Measurements from ENCODE around the gene UBE2M.
A peak's percentile ranks its signal among the peaks of the same experiment; 100 is the strongest.

The UBE2M gene

DNA sequence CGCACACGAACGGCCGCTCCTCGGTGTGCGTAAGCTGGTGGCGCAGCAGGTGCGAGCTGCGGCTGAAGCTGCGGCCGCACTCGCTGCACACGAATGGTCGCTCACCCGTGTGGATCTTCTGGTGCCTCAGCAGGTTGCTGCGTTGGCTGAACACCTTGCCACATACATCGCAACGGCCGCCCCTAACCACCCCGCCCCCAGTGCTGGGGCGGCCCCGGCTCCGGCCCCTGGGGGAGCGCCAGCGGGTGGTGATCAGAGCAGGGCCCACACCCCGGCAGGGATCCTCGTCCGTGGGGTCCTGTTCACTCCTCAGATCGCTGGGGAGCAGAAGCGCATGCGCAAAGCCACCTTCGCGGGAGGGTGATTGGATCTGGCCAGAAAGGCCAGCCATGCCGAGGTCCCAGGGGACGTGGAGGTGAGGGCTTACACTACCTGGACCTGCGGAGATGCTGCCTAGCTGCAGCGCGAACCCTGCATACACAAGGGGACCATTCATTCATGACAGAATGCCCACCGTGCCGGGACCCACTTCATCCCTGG, 4.7 kb upstream of the UBE2M start:
- H3K4me1 Mint-ChIP-seq (ENCODE audit: low read depth): peaks cover 50% of the 10 kb centered on the region
- intact Hi-C loops (cut with micrococcal nuclease): no loop called here
- H3K9me3 Mint-ChIP-seq: no peaks in the 10 kb centered on the region
- peaks cover 52% of the 10 kb centered on the region for H3K27me3 Mint-ChIP-seq
- H3K27ac Mint-ChIP-seq: peak overlapping the region; percentile 44
- H3K36me3 Mint-ChIP-seq (ENCODE audit: low read depth): peaks cover 52% of the 10 kb centered on the region
- peak overlapping the region; percentile 60 for H3K4me3 Mint-ChIP-seq

DNA sequence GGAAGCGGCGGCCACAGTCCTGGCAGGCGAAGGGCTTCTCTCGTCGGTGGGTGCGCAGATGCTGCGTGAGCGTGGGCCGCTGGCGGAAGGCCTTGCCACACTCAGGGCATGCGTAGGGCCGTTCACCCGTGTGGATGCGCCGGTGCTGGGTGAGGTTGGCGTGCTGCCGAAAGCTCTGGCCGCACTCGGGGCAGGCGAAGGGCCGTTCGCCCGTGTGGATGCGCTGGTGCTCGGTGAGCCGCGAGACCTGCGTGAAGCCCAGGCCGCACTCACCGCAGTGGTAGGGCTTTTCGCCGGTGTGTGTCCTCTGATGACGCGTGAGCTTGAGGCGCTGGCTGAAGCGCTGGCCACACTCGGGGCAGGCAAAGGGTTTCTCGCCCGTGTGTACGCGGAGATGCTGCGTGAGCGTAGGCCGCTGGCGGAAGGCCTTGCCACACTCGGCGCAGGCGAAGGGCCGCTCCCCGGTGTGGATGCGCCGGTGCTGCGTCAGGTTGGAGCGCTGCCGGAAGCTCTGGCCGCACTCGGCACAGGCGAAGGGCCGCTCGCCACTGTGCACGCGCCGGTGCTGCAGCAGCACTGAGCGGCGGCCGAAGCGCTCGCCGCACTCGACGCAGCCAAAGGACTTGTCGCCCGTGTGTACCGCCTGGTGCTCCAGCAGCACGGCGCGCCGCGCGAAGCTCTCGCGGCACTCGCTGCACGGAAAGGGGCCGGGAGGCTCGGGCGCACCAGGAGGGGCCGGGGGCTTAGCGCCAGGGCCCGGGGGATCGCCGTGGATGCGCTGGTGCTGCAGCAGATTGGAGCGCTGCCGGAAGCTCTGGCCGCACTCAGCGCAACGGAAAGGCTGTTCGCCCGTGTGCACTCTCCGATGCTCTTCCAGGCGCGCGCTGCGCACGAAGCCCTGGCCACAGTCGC, 4.0 kb upstream of the UBE2M start:
- H3K4me1 Mint-ChIP-seq (ENCODE audit: low read depth): peaks cover 57% of the 10 kb centered on the region
- intact Hi-C loops (cut with micrococcal nuclease): no loop called here
- H3K27ac Mint-ChIP-seq: peak overlapping the region; percentile 13
- peaks cover 52% of the 10 kb centered on the region for H3K36me3 Mint-ChIP-seq (ENCODE audit: low read depth)
- no peaks in the 10 kb centered on the region for H3K9me3 Mint-ChIP-seq
- H3K4me3 Mint-ChIP-seq: peak overlapping the region; percentile 60
- peaks cover 52% of the 10 kb centered on the region for H3K27me3 Mint-ChIP-seq

DNA sequence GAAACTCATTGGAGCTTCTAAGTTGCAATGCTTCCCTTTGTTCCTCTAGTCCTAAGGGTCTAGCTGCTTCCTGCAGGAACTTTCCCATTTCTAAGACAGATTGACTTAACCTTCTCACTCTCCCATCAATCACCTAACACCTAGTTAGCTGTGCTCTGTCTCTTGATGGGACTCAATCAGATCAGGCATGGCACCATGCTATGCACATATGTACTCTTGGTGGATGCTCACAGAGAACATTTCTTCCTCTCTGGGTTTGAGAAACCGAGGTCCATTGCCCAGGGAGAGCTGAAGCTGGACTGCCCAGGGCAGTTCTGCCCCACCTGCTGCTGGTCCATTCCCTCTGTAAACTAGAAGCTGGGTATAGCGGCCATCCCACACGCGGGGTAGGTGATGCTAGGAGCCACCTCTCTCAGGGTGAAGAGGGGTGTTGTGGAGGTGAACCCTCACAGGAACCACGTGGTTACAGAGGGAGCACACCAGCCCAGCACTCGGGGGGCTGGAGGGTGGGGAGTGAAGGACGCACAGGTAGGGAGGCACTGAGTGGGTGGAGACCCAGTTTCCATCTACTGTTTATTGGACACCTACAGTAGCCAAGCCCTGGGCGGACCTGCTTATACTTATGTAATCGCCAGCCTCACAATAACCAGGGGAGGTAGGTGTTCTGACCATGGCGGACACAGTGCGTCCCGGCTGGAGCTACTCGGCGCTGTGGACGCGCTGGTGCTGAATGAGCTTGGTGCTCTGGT, 3.1 kb upstream of the UBE2M start:
- Mint-ChIP-seq H3K9me3 (no peaks in the 10 kb centered on the region), H3K4me1 (ENCODE audit: low read depth) (peaks cover 66% of the 10 kb centered on the region), H3K27me3 (peaks cover 52% of the 10 kb centered on the region), H3K27ac (no peak overlapping the region), H3K4me3 (peak overlapping the region; percentile 23), H3K36me3 (ENCODE audit: low read depth) (peaks cover 52% of the 10 kb centered on the region)
- intact Hi-C loops (cut with micrococcal nuclease): no loop called here

DNA sequence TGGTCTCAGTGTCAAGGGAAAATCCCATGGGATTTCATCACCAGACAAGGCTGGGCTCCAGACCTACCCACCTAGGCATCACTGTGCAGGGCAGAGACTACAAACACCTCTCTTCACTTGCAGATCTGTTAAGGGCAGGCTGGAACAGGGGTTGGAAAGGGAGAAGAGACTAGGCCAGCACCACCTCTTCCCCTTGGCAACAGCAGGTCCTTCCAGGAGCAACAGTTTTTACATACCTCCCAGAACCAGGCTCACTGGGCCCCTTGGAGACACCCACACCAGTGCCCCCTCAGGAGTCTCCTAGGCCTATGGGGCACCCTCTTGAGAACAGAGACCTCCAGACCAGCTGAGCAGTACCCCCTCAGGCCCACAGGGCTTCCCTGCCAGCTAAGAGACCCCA, 2.5 kb upstream of the UBE2M start:
- Mint-ChIP-seq H3K36me3 (ENCODE audit: low read depth) (peaks cover 52% of the 10 kb centered on the region), H3K27me3 (peaks cover 52% of the 10 kb centered on the region), H3K9me3 (no peaks in the 10 kb centered on the region), H3K4me3 (no peak overlapping the region), H3K27ac (no peak overlapping the region), H3K4me1 (ENCODE audit: low read depth) (peaks cover 72% of the 10 kb centered on the region)
- intact Hi-C loops (cut with micrococcal nuclease): no loop called here

DNA sequence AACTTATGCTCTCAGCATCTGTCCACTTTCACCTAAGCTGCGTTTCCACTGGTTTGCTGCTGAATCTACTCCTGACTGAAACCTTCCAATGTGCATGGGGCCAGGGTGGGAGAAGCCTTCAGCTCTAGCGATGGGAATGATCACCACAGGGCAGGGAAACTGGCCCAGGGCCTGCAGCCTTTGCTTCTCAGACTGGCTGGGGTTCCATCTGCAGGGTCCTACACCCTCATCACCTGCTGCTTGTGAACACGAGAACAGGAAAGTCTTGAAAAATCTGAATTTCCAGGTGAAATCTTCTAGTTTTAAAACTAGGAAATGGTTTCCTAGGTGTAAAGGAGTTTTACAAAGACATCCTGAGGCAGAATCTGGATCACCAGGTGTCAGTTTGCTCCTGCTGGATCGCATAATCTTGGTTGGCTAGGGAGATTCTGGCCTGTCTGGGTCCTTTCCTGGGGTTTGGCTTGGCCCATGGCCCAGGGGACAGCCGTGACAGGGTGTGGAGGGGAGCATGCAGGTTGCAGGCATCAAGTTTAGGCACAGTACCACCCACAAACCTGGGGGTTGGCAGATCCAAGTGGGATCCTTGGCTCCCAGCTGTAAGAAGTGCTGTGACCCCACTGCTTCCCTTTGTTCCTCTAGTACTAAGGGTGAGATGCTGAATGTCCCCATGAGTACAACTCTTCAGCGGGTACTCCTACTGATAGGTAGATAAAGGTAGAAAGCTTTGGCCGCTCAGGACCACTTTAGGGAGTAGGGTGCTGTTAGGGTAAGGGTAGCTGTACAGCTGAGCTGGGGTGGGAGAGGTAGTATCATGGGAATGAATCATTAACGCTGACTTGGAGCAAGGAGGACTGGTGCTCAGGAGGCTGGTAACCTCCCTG, 1.8 kb upstream of the UBE2M start:
- Mint-ChIP-seq H3K9me3 (no peaks in the 10 kb centered on the region), H3K27me3 (peaks cover 49% of the 10 kb centered on the region), H3K4me1 (ENCODE audit: low read depth) (peaks cover 79% of the 10 kb centered on the region), H3K36me3 (ENCODE audit: low read depth) (peaks cover 52% of the 10 kb centered on the region), H3K27ac (peak overlapping the region; percentile 99), H3K4me3 (peak overlapping the region; percentile 94)
- intact Hi-C loops (cut with micrococcal nuclease): no loop called here

DNA sequence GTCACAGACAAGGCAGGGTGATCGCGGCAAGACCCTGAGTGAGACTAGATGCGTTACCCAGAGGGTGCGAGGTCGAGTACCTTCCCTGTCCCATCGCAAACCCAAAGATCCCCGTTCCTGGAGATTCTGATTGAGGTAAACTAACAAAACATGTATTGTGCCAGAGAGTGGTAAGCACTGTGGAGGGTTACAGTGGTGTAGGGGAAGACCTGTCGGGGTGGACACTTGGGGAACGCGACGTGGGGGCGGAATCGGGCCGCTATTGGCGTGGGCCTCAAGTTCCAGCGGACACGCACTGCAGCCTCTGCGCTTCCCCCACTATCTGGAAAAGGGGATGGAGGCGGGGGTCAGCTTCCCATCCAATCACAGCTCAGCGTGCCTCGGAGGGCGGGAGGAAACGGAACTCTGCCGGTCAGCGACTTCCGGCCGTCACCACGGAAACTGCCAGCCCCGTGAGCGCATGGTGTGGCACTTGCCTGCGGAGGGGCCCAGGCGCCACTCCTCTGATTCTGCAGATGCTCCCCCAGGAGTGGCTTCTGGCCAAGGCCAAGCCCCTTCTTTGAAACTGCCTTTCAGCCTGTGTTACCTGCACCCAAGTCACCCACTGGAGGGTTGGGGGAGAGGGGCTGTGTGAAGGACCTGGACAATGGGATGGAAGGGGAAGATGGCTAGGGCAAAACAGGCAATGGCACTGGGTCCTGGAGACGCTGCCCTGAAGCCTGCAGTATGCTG, 1.0 kb upstream of the UBE2M start:
- Mint-ChIP-seq H3K27me3 (peaks cover 43% of the 10 kb centered on the region), H3K27ac (peak overlapping the region; percentile 99), H3K9me3 (no peaks in the 10 kb centered on the region), H3K4me1 (ENCODE audit: low read depth) (peaks cover 84% of the 10 kb centered on the region), H3K4me3 (peak overlapping the region; percentile 94), H3K36me3 (ENCODE audit: low read depth) (peaks cover 52% of the 10 kb centered on the region)
- intact Hi-C loops (cut with micrococcal nuclease): loop anchor here (1.0 to 2.0 kb wide), 2 partner anchors 14 to 15 kb away; partner anchors contain the start of genes MZF1 and TRIM28

DNA sequence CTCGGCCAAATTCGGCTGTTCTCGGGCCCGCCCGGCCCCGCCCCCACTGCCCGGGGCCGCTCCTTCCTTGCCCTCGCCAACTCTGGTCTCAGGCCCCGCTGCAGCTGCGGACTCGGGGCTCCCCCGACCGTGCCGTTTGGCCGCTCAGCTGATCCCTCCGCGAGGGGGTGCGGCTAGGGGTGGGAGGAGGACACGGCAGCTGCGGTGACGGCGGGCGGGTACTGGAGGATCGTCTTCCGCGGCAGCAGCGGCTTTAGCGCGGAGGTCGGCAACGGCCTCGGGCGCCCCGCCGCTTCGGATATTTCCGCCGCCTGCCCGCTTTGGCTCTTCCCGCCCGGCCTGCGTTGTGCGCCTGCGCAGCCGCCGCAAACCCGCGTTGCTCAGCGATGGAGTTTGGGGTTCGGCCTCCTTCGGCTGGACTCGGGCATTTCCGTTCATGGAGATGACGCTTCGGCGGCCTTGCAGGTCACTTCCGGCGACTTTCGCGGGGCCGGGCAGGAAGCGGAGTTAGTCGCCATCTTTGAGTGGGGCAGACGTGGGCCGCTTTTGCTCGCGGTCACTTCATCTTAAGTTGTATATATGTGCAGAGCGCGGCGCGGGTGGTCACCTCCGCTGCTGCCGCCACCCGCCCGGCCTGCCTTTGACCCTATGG, 338 bp upstream of the UBE2M start:
- Mint-ChIP-seq H3K27ac (peak overlapping the region; percentile 99), H3K9me3 (no peaks in the 10 kb centered on the region), H3K4me1 (ENCODE audit: low read depth) (peaks cover 86% of the 10 kb centered on the region), H3K27me3 (peaks cover 36% of the 10 kb centered on the region), H3K36me3 (ENCODE audit: low read depth) (peaks cover 57% of the 10 kb centered on the region), H3K4me3 (peak overlapping the region; percentile 94)
- intact Hi-C loops (cut with micrococcal nuclease): loop anchor here (1.0 to 2.0 kb wide), 3 partner anchors 14 to 38 kb away; partner anchors contain the start of genes MZF1 and TRIM28

DNA sequence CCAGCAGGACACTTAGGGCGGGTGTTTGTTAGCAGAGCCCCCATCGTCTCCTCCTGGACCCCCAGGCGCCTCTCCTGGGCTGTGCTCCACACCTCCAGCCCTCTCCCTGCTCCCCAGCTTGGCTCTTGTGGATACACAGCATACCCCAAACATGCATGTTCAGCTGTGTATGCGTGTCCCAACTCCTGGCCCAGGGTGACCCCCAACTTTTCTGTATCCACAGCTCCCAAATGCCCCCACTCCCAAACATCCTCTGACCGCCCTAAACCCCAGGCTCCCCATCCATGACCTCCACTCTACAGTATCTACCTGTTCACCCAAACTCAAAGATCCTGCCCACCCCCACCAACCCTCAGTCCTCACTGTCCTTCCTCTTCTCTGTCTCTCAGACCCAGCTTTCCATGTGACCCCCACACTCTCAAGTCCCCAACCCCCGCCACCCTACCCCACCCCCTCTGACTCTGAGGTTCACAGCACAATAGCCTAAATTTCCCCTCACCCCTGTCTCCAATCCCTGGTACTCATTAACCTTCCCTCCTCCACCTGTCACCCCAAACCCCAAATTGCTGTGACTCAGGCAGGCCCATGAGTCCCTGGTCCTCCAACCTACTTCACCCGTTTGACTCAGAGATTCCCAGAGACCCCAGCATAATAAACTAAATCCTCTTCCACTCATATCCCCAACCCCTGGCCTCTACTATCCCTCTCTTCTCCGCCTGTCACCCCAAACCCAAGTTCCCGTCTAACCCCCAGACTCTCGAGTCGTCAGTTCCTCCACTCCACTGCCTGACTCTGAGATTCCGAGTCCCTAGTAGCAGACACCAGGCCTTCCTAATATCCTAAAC, 968 bp downstream of the UBE2M start:
- Mint-ChIP-seq H3K27me3 (peaks cover 23% of the 10 kb centered on the region), H3K36me3 (ENCODE audit: low read depth) (peaks cover 70% of the 10 kb centered on the region), H3K27ac (peak overlapping the region; percentile 99), H3K4me3 (peak overlapping the region; percentile 94), H3K4me1 (ENCODE audit: low read depth) (peaks cover 84% of the 10 kb centered on the region), H3K9me3 (no peaks in the 10 kb centered on the region)
- intact Hi-C loops (cut with micrococcal nuclease): loop anchor here (1.0 to 2.0 kb wide), 2 partner anchors 13 to 37 kb away; partner anchors contain the start of gene TRIM28

DNA sequence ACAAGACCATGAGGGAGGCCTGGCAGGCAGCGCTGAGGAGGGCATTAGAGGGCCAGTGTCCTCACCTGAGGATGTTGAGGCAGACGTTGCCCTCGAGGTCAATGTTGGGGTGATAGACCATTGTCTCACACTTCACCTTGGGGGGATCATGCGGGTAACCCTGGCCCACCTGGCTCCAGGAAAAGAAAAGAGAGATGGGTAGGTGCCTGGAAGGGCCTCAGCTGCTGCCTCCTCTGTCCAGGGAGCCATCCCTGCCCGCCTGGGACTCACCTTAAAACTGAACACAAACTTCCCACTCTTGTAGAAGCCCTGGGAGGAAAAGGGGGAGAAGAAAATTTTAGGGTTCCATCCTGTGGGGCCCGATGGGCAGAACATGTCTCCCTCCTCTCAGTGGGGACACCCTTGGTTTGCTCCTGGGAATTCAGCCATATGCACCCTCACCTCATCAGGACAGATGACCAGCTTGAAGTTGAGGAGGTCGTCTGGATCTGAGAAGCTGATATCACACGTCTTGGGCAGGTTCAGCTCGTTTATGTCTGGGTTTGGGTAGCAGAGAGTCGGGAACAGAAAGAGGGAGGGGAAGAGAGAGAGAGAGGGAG, 1.7 kb downstream of the UBE2M start:
- peak overlapping the region; percentile 99 for H3K27ac Mint-ChIP-seq
- peaks cover 83% of the 10 kb centered on the region for H3K4me1 Mint-ChIP-seq (ENCODE audit: low read depth)
- H3K4me3 Mint-ChIP-seq: peak overlapping the region; percentile 94
- peaks cover 78% of the 10 kb centered on the region for H3K36me3 Mint-ChIP-seq (ENCODE audit: low read depth)
- peaks cover 16% of the 10 kb centered on the region for H3K27me3 Mint-ChIP-seq
- intact Hi-C loops (cut with micrococcal nuclease): no loop called here
- no peaks in the 10 kb centered on the region for H3K9me3 Mint-ChIP-seq

DNA sequence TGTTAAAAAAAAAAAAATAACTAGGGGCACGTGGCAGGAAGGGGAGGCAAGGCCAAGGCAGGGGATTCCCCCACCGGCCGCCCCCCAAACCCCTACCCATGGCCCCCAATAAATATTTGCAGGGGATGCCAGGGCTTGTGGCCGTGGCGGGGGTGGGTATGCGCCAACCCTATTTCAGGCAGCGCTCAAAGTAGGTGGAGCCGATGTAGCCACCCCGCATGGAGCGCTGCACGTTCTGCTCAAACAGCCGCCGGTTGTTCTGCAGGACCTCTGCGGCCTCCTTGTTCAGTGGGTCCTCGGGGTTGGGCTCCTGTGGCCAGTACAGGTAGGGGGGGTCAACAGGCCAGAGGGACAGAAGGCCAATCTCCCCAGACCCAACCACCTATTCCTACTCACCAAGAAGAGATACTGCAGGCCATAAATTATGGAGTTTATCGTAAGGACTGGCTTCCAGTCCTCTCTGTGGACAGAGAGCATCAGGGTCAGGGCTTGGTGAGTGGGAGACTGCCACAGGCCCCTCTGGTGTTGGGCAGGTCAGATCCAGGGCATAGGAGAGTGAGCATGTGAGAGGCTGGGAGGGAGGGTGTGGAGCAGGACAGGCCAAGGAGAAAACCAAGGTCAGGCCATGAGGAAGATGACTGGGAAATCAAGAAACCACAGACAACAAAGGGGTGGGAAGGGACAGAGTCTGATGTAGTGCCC, 2.3 kb downstream of the UBE2M start:
- Mint-ChIP-seq H3K27me3 (peaks cover 9% of the 10 kb centered on the region), H3K4me1 (ENCODE audit: low read depth) (peaks cover 81% of the 10 kb centered on the region), H3K36me3 (ENCODE audit: low read depth) (peaks cover 84% of the 10 kb centered on the region), H3K4me3 (peak overlapping the region; percentile 94), H3K9me3 (no peaks in the 10 kb centered on the region), H3K27ac (peak overlapping the region; percentile 99)
- intact Hi-C loops (cut with micrococcal nuclease): loop anchor here (1.0 kb wide), 1 partner anchor 17 kb away; the partner anchor contains the start of gene MZF1

DNA sequence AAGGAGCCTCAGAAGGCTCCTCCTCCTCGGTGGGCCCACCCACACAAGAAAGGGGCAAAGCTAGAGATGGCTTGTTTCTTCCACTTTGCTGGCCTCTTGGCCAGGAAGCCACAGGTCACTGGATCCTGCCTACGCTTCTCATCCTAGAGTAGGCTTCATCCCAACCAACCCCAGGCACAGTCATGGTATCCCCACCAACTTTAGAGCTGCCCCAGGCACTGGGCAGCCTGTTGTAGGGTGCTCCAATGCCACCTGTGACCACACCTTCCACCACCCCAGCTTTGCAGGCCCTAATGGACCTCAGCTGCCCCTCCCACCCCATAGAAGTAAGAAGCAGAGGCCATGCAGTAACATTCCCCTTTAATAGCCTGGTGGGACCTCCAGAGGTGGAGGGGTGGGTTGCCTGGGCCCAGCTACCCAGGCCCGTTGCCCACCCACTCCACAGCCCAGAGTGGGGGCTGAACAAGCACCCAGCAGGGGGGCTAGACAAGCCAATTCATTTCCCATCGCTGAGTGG, 3.0 kb downstream of the UBE2M start:
- Mint-ChIP-seq H3K9me3 (no peaks in the 10 kb centered on the region), H3K27ac (peak overlapping the region; percentile 99), H3K4me1 (ENCODE audit: low read depth) (peaks cover 77% of the 10 kb centered on the region), H3K27me3 (peaks cover 3% of the 10 kb centered on the region), H3K4me3 (peak overlapping the region; percentile 94), H3K36me3 (ENCODE audit: low read depth) (peaks cover 91% of the 10 kb centered on the region)
- intact Hi-C loops (cut with micrococcal nuclease): loop anchor here (1.0 kb wide), 1 partner anchor 18 kb away; the partner anchor contains the start of gene MZF1

Measured in dendritic cell treated with granulocyte-macrophage colony-stimulating factor and Interleukin-4, amounts not matched to agents 40 ng/mL and 50 ng/mL, for 4 days (primary cell).